ENCODE measurements around the gene BUD23. TPM values are rescaled to one million over a fixed set of nuclear protein-coding genes. Genes with fewer than 3 reads are reported as not detected.

BUD23 gene
- total RNA-seq, 4 donors from 2014 or later, result 43.2 to 51.5 (median 48.6) TPM

- Histone ChIP-seq H3K9me3 (no peaks in the 10 kb centered on the region), H3K27me3 (no peaks in the 10 kb centered on the region), H3K36me3 (peaks cover 5 to 77% (median 41%) of the 10 kb centered on the region in 4 donors), H3K4me3 (no peak overlapping the region), H3K27ac (replicated peaks in 1 of 4) (no peak overlapping the region), H3K4me1 (peaks cover 7 to 22% (median 17%) of the 10 kb centered on the region in 4 donors)
- DNase-seq (ENCODE audit: extremely low spot score), result no peak
- WGBS, result 59% methylated on average over 8 of the region's 13 CpGs
- intact Hi-C loops (cut with DNase I), result no loop called here
- TF ChIP-seq POLR2A (IDR thresholded peaks at IDR 0.05; ENCODE audit: low read depth) (no peak), CTCF (IDR thresholded peaks at IDR 0.05) (no peak), POLR2AphosphoS5 (IDR thresholded peaks at IDR 0.05) (no peak), EP300 (IDR thresholded peaks at IDR 0.05) (no peak)
Measured at GRCh38 chr7:73703225-73703624, 19.8 kb downstream of the BUD23 start.

GRCh38 chr7:73703757-73704639 lies 20.6 kb downstream of the BUD23 start:
- WGBS, result 69% methylated on average over 15 of the region's 45 CpGs
- intact Hi-C loops (cut with DNase I), result no loop called here
- TF ChIP-seq POLR2A (IDR thresholded peaks at IDR 0.05; ENCODE audit: low read depth), result no peak
- TF ChIP-seq POLR2AphosphoS5 (IDR thresholded peaks at IDR 0.05), result no peak
- TF ChIP-seq EP300 (IDR thresholded peaks at IDR 0.05), result no peak
- no peak for TF ChIP-seq CTCF (IDR thresholded peaks at IDR 0.05)
- Histone ChIP-seq H3K36me3 (peaks cover 0 to 74% (median 37%) of the 10 kb centered on the region in 4 donors), H3K4me1 (peaks cover 7 to 22% (median 17%) of the 10 kb centered on the region in 4 donors), H3K27ac (replicated peaks in 1 of 4) (peak overlapping the region in 1 of 4 donors; percentile 13), H3K4me3 (peak overlapping the region; percentile 20 to 45 (median 30)), H3K27me3 (no peaks in the 10 kb centered on the region), H3K9me3 (no peaks in the 10 kb centered on the region)
- DNase-seq (ENCODE audit: extremely low spot score), result no peak

- peaks cover 0 to 65% (median 29%) of the 10 kb centered on the region in 4 donors for H3K36me3 ChIP-seq
- intact Hi-C loops (cut with DNase I), result no loop called here
- H3K4me3 ChIP-seq, result no peak overlapping the region
- WGBS, result 63% methylated on average over 14 of the region's 23 CpGs
- DNase-seq (ENCODE audit: extremely low spot score), result no peak
- TF ChIP-seq POLR2A (IDR thresholded peaks at IDR 0.05; ENCODE audit: low read depth) (no peak), CTCF (IDR thresholded peaks at IDR 0.05) (no peak), POLR2AphosphoS5 (IDR thresholded peaks at IDR 0.05) (no peak), EP300 (IDR thresholded peaks at IDR 0.05) (no peak)
- no peaks in the 10 kb centered on the region for H3K27me3 ChIP-seq
- H3K9me3 ChIP-seq, result no peaks in the 10 kb centered on the region
- peaks cover 7 to 22% (median 17%) of the 10 kb centered on the region in 4 donors for H3K4me1 ChIP-seq
- no peak overlapping the region for H3K27ac ChIP-seq (replicated peaks in 1 of 4)
Measured at GRCh38 chr7:73704640-73705550, 21.5 kb downstream of the BUD23 start.

GRCh38 chr7:73705551-73705920 lies 22.1 kb downstream of the BUD23 start:
- no peak for DNase-seq (ENCODE audit: extremely low spot score)
- intact Hi-C loops (cut with DNase I), result no loop called here
- 86% methylated on average over 9 of the region's 10 CpGs for WGBS
- Histone ChIP-seq H3K4me1 (peaks cover 7 to 22% (median 17%) of the 10 kb centered on the region in 4 donors), H3K27ac (replicated peaks in 1 of 4) (no peak overlapping the region), H3K36me3 (peaks cover 0 to 59% (median 23%) of the 10 kb centered on the region in 4 donors), H3K27me3 (no peaks in the 10 kb centered on the region), H3K9me3 (no peaks in the 10 kb centered on the region), H3K4me3 (no peak overlapping the region)
- TF ChIP-seq EP300 (IDR thresholded peaks at IDR 0.05) (no peak), POLR2A (IDR thresholded peaks at IDR 0.05; ENCODE audit: low read depth) (no peak), CTCF (IDR thresholded peaks at IDR 0.05) (no peak), POLR2AphosphoS5 (IDR thresholded peaks at IDR 0.05) (no peak)

Data from esophagus muscularis mucosa (tissue), 4 donors.